IMR-90 (cell line): ENCODE data around the gene ACTR1A. TPM values are rescaled to one million over a fixed set of nuclear protein-coding genes. Genes with fewer than 3 reads are reported as not detected.
A peak's percentile ranks its signal among the peaks of the same experiment; 100 is the strongest.

ENCODE experiments used
- ATAC-seq: fragments of 200-7000 bp; cut with Tn5 transposase; 2 replicates; pipeline ENCODE4 v1.9.1; 2020; ENCODE audit warnings: low read depth, mild to moderate bottlenecking, moderate library complexity
- BruUV-seq: library from RNA; stranded (reverse); fragments of 400-500 nt; replicated peaks from 2 replicates; lab custom pipeline; 2021; lab: Mats Ljungman, UMichigan
- CTCF ChIA-PET: fragments of 300-600 bp; formaldehyde crosslinking; extraction: SDS; loops from one replicate; lab custom pipeline; 2021; ENCODE audit warnings: antibody characterized with exemption; lab: Yijun Ruan, JAX
- POLR2A ChIA-PET: fragments of 300-600 bp; sonication (Branson Sonifier 250); formaldehyde crosslinking; loops from one replicate; lab custom pipeline; 2022; ENCODE audit warnings: antibody characterized with exemption; ENCODE audit not compliant: unreplicated experiment; lab: Charles Lee
- DNase-seq: peaks from one replicate; pipeline ENCODE4 v3.0.0; 2013
- H2AFZ ChIP-seq: replicated peaks from 2 replicates; pipeline ENCODE3; 2013; ENCODE audit warnings: low read length, mild to moderate bottlenecking; ENCODE audit not compliant: poor library complexity
- H2AK5ac ChIP-seq: 2 replicates; pipeline ENCODE4 v1.6.1; 2013; ENCODE audit warnings: low read depth, low read length, inconsistent platforms
- H2AK9ac ChIP-seq: replicated peaks from 2 replicates; pipeline ENCODE3; 2013; ENCODE audit warnings: mild to moderate bottlenecking, low read depth, low read length, moderate library complexity; ENCODE audit not compliant: poor library complexity
- H2BK120ac ChIP-seq: 2 replicates; pipeline ENCODE4 v1.6.1; 2013; ENCODE audit warnings: low read depth, low read length, inconsistent platforms
- H2BK15ac ChIP-seq: 3 replicates; pipeline ENCODE4 v1.6.1; 2013; ENCODE audit warnings: low read depth, low read length, inconsistent platforms
- H2BK20ac ChIP-seq: 2 replicates; pipeline ENCODE4 v1.6.1; 2013; ENCODE audit warnings: low read depth, mild to moderate bottlenecking, inconsistent platforms, low read length, moderate library complexity
- H2BK5ac ChIP-seq: 2 replicates; pipeline ENCODE4 v1.6.1; 2013; ENCODE audit warnings: mild to moderate bottlenecking, low read depth, low read length, inconsistent platforms; ENCODE audit not compliant: poor library complexity, severe bottlenecking
- H3K14ac ChIP-seq: replicated peaks from 2 replicates; pipeline ENCODE4 v1.6.1; 2013; ENCODE audit warnings: low read depth, low read length, inconsistent platforms
- H3K18ac ChIP-seq: 2 replicates; pipeline ENCODE4 v1.6.1; 2013; ENCODE audit warnings: low read depth, low read length, control low read depth
- H3K23ac ChIP-seq: 2 replicates; pipeline ENCODE4 v1.6.1; 2013; ENCODE audit warnings: low read depth, low read length, inconsistent platforms
- H3K27ac ChIP-seq: 2 replicates; pipeline ENCODE4 v1.5.1; 2013; ENCODE audit warnings: mild to moderate bottlenecking, control low read depth, low read length; ENCODE audit not compliant: insufficient read depth
- H3K27me3 ChIP-seq: 2 replicates; pipeline ENCODE4 v1.6.1; 2013; ENCODE audit warnings: low read length; ENCODE audit not compliant: control insufficient read depth, insufficient read depth
- H3K36me3 ChIP-seq: 2 replicates; pipeline ENCODE4 v1.6.1; 2013; ENCODE audit warnings: low read length, mixed read lengths; ENCODE audit not compliant: control insufficient read depth, insufficient read depth
- H3K4ac ChIP-seq: 2 replicates; pipeline ENCODE4 v1.6.1; 2013; ENCODE audit warnings: low read depth, low read length, inconsistent platforms
- H3K4me1 ChIP-seq: 2 replicates; pipeline ENCODE4 v1.6.1; 2013; ENCODE audit warnings: low read length, mixed read lengths; ENCODE audit not compliant: control insufficient read depth, insufficient read depth
- H3K4me2 ChIP-seq: 2 replicates; pipeline ENCODE4 v1.6.1; 2013; ENCODE audit warnings: low read depth, mild to moderate bottlenecking, control low read depth, low read length, moderate library complexity
- H3K4me3 ChIP-seq: 2 replicates; pipeline ENCODE4 v1.5.1; 2013; ENCODE audit warnings: low read depth, mild to moderate bottlenecking, control low read depth, low read length, moderate library complexity; ENCODE audit not compliant: insufficient read depth
- H3K56ac ChIP-seq: 2 replicates; pipeline ENCODE4 v1.6.1; 2013; ENCODE audit warnings: low read length, inconsistent platforms; ENCODE audit not compliant: insufficient read depth; ENCODE audit errors: extremely low read depth
- H3K79me1 ChIP-seq, 2 experiments: 2 replicates each; pipeline ENCODE4 v1.6.1; 2013; ENCODE audit warnings: low read length in 2 of 2, inconsistent platforms in 1 of 2, low read depth in 1 of 2
- H3K9ac ChIP-seq: 2 replicates; pipeline ENCODE4 v1.6.1; 2013; ENCODE audit warnings: low read depth, low read length, control low read depth
- H3K9me1 ChIP-seq: 2 replicates; pipeline ENCODE4 v1.6.1; 2013; ENCODE audit warnings: low read length, inconsistent platforms; ENCODE audit not compliant: insufficient read depth
- H3K9me3 ChIP-seq: 2 replicates; pipeline ENCODE4 v1.6.1; 2013; ENCODE audit warnings: low read length; ENCODE audit not compliant: control insufficient read depth, insufficient read depth
- H4K20me1 ChIP-seq: 2 replicates; pipeline ENCODE4 v1.6.1; 2013; ENCODE audit warnings: low read length, inconsistent platforms; ENCODE audit not compliant: insufficient read depth
- H4K5ac ChIP-seq: 2 replicates; pipeline ENCODE4 v1.6.1; 2013; ENCODE audit warnings: mild to moderate bottlenecking, low read depth, low read length, control low read depth
- H4K8ac ChIP-seq, 2 experiments: 2 replicates each; pipeline ENCODE4 v1.6.1; 2013; ENCODE audit warnings: low read depth in 2 of 2, low read length in 2 of 2, control low read depth in 1 of 2, inconsistent platforms in 1 of 2
- H4K91ac ChIP-seq: 2 replicates; pipeline ENCODE4 v1.6.1; 2013; ENCODE audit warnings: low read depth, low read length, inconsistent platforms; ENCODE audit not compliant: insufficient read depth
- BHLHE40 ChIP-seq: fragments of 150-350 bp; IDR thresholded peaks from 2 replicates; pipeline ENCODE4 v1.6.1; 2016; ENCODE audit warnings: mild to moderate bottlenecking, low read depth, low read length
- WGBS, 2 experiments: methylation state at CpG; one replicate each; pipeline versions ENCODE4 v1.1.5 to v1.1.7; 2013; ENCODE audit warnings: missing lambda C conversion rate in 2 of 2; ENCODE audit not compliant: insufficient read length in 1 of 2; ENCODE audit errors: extremely low coverage in 2 of 2; 5-methylcytosine and 5-hydroxymethylcytosine counted together
- dilution Hi-C: fragments of 300-500 bp; cut with HindIII; formaldehyde crosslinking; loops from one replicate; pipeline ENCODE4 v1.14.3; 2018; ENCODE audit warnings: low sequenced_read_pairs; ENCODE audit not compliant: unreplicated experiment
- in situ Hi-C: fragments of 300-500 bp; cut with MboI; formaldehyde crosslinking; loops from 3 replicates; pipeline ENCODE4 v1.14.3; 2019; ENCODE audit warnings: low sequenced_read_pairs, inconsistent platforms, mixed read lengths
- intact Hi-C: fragments of 100-400 bp; cut with micrococcal nuclease; formaldehyde crosslinking; loops from 2 replicates; pipeline ENCODE4 v1.10.0; 2022
- polyA plus RNA-seq, 3 experiments: library from polyadenylated mRNA; depleted of rRNA; stranded (reverse); fragments of >200 nt; gene quantifications; 2 replicates each; pipeline ENCODE4 v1.2.3, GENCODE V29; 2012; ENCODE audit warnings: low replicate concordance in 1 of 3
- total RNA-seq: library from RNA; depleted of rRNA; stranded (reverse); fragments of >200 nt; gene quantifications from 2 replicates; pipeline ENCODE4 v1.2.3, GENCODE V29; 2012

ACTR1A gene
- total and polyA plus RNA-seq, 2 of the 4 experiments (the other 2 are of a cell fraction) = 142 to 157 TPM

GRCh38 chr10:102545997-102546396 is 43.5 kb upstream of the ACTR1A start:
- H2AK9ac ChIP-seq = peak overlapping the region; percentile 31
- H4K91ac ChIP-seq = peak overlapping the region; percentile 13; the same call in 1 of the 2 replicates
- H2AFZ ChIP-seq = no peak overlapping the region
- 25% methylated on average over 2 of the region's 2 CpGs; no CpG with 5 or more reads in 1 of the 2 experiments for WGBS, 2 experiments
- no peak overlapping the region for H3K4me2 ChIP-seq
- H3K4ac ChIP-seq = peak overlapping the region; percentile 37
- ChIA-PET CTCF (no interaction called here), POLR2A (no interaction called here)
- no TSS peak for BruUV-seq
- no peak overlapping the region for H2BK20ac ChIP-seq
- H3K9ac ChIP-seq = no peak overlapping the region
- H4K20me1 ChIP-seq = peaks cover 15% of the 10 kb centered on the region
- DNase-seq (no peak), ATAC-seq (no peak)
- H3K79me1 ChIP-seq = peaks cover 23 to 48% of the 10 kb centered on the region in 2 experiments; a peak in 3 of 4 replicates
- peak overlapping the region; percentile 32; the same call in 1 of the 2 replicates for H2BK120ac ChIP-seq
- 0 out of 2 replicates have a peak overlapping the region, but pooled peaks have one; percentile 5 for H3K23ac ChIP-seq
- H2AK5ac ChIP-seq = peak overlapping the region; percentile 49
- H3K4me3 ChIP-seq = no peak overlapping the region
- H4K5ac ChIP-seq = no peak overlapping the region
- H3K9me1 ChIP-seq = peaks cover 16% of the 10 kb centered on the region
- H3K27ac ChIP-seq = peak overlapping the region; percentile 14; the same call in 1 of the 2 replicates
- peak overlapping the region; percentile 80; the same call in 1 of the 2 replicates for H3K14ac ChIP-seq
- intact Hi-C loops (no loop called here), dilution Hi-C loops (no loop called here), in situ Hi-C loops (no loop called here)
- H3K36me3 ChIP-seq = peaks cover 6% of the 10 kb centered on the region
- peaks cover 19% of the 10 kb centered on the region for H3K4me1 ChIP-seq
- H3K56ac ChIP-seq = no peak overlapping the region
- peak overlapping the region in 1 of 2 experiments; percentile 53; a peak in 1 of 4 replicates for H4K8ac ChIP-seq
- peak overlapping the region; percentile 22 for H2BK5ac ChIP-seq
- no peaks in the 10 kb centered on the region for H3K27me3 ChIP-seq
- no peaks in the 10 kb centered on the region for H3K9me3 ChIP-seq
- H3K18ac ChIP-seq = peak overlapping the region; percentile 19; the same call in 1 of the 2 replicates
- peak overlapping the region; percentile 29; the same call in 2 of the 3 replicates for H2BK15ac ChIP-seq
- no peak for TF ChIP-seq BHLHE40
